ENCODE data around the gene KRTAP2-3.
"Not testable (repeated sequence)": the region's sequence is repeated elsewhere in the genome, so short reads cannot be mapped to it uniquely, and the experiment has no call there.

The KRTAP2-3 gene

GRCh38 chr17:41067281-41067680 lies 7.4 kb upstream of the KRTAP2-3 start:
- Histone ChIP-seq H3K9me3 (ENCODE audit: control insufficient read depth in 5 of 5, low read length in 5 of 5) (no peaks in the 10 kb centered on the region), H3K27ac (ENCODE audit: low read depth, low read length) (no peak overlapping the region), H3K4me1 (ENCODE audit: control insufficient read depth in 5 of 5, insufficient read depth in 5 of 5, low read length in 5 of 5) (no peaks in the 10 kb centered on the region), H3K27me3 (ENCODE audit: control insufficient read depth in 5 of 5, insufficient read depth in 4 of 5, low read length in 5 of 5) (no peaks in the 10 kb centered on the region), H3K9ac (ENCODE audit: low read length in 5 of 5) (no peak overlapping the region), H3K36me3 (ENCODE audit: control insufficient read depth in 5 of 5, insufficient read depth in 5 of 5, low read length in 5 of 5) (no peaks in the 10 kb centered on the region), H3K4me3 (ENCODE audit: low read depth in 1 of 5, low read length in 5 of 5) (no peak overlapping the region)

- no peaks in the 10 kb centered on the region for H3K9me3 ChIP-seq (ENCODE audit: control insufficient read depth in 5 of 5, low read length in 5 of 5)
- no peaks in the 10 kb centered on the region for H3K36me3 ChIP-seq (ENCODE audit: control insufficient read depth in 5 of 5, insufficient read depth in 5 of 5, low read length in 5 of 5)
- H3K9ac ChIP-seq (ENCODE audit: low read length in 5 of 5): no peak within 1 kb of the TSS
- no peaks in the 10 kb centered on the region for H3K4me1 ChIP-seq (ENCODE audit: control insufficient read depth in 5 of 5, insufficient read depth in 5 of 5, low read length in 5 of 5)
- no peaks in the 10 kb centered on the region for H3K27me3 ChIP-seq (ENCODE audit: control insufficient read depth in 5 of 5, insufficient read depth in 4 of 5, low read length in 5 of 5)
- H3K4me3 ChIP-seq (ENCODE audit: low read depth in 1 of 5, low read length in 5 of 5): no peak within 1 kb of the TSS
- H3K27ac ChIP-seq (ENCODE audit: low read depth, low read length): no peak within 1 kb of the TSS
Observed at GRCh38 chr17:41065829-41066624, 6.1 kb upstream of the KRTAP2-3 start, which contains the start of gene KRTAP2-4. KRTAP2-4 (minus strand) TSS chr17:41065879; CDS start chr17:41065845, 34 bp downstream.

- H3K4me1 ChIP-seq (ENCODE audit: control insufficient read depth in 5 of 5, insufficient read depth in 5 of 5, low read length in 5 of 5); H3K9me3 ChIP-seq (ENCODE audit: control insufficient read depth in 5 of 5, low read length in 5 of 5); H3K36me3 ChIP-seq (ENCODE audit: control insufficient read depth in 5 of 5, insufficient read depth in 5 of 5, low read length in 5 of 5); H3K27ac ChIP-seq (ENCODE audit: low read depth, low read length); H3K9ac ChIP-seq (ENCODE audit: low read length in 5 of 5); H3K27me3 ChIP-seq (ENCODE audit: control insufficient read depth in 5 of 5, insufficient read depth in 4 of 5, low read length in 5 of 5); H3K4me3 ChIP-seq (ENCODE audit: low read depth in 1 of 5, low read length in 5 of 5): not testable (repeated sequence)
Observed at GRCh38 chr17:41065016-41065689, 5.2 kb upstream of the KRTAP2-3 start.

DNA sequence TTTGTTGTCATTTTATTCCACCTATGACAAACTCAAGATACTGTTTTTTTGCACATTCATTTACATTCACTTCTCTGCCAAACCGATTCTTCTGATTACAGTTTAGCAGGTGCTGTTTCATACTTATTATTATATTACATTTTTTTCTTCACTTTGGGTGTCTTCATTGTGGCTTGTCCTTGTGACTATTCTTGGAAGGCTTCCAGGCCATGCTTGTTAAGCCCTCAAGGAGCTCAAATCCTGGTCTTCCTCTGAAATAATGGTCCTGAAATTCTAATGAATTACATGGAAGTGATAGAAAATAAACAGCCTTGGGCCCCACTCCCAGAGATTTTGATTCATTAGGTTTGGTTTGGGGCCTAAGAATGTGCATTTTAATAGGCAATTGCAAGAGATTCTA lies 4.4 kb upstream of the KRTAP2-3 start:
- Histone ChIP-seq H3K27ac (ENCODE audit: low read depth, low read length) (no peak overlapping the region), H3K9me3 (ENCODE audit: control insufficient read depth in 5 of 5, low read length in 5 of 5) (no peaks in the 10 kb centered on the region), H3K36me3 (ENCODE audit: control insufficient read depth in 5 of 5, insufficient read depth in 5 of 5, low read length in 5 of 5) (no peaks in the 10 kb centered on the region), H3K9ac (ENCODE audit: low read length in 5 of 5) (no peak overlapping the region), H3K4me1 (ENCODE audit: control insufficient read depth in 5 of 5, insufficient read depth in 5 of 5, low read length in 5 of 5) (no peaks in the 10 kb centered on the region), H3K4me3 (ENCODE audit: low read depth in 1 of 5, low read length in 5 of 5) (no peak overlapping the region), H3K27me3 (ENCODE audit: control insufficient read depth in 5 of 5, insufficient read depth in 4 of 5, low read length in 5 of 5) (peaks cover 0 to 5% (median 0%) of the 10 kb centered on the region in 5 donors)

GRCh38 chr17:41063449-41063848 lies 3.5 kb upstream of the KRTAP2-3 start:
- H3K27ac ChIP-seq (ENCODE audit: low read depth, low read length): no peak overlapping the region
- no peaks in the 10 kb centered on the region for H3K36me3 ChIP-seq (ENCODE audit: control insufficient read depth in 5 of 5, insufficient read depth in 5 of 5, low read length in 5 of 5)
- no peaks in the 10 kb centered on the region for H3K4me1 ChIP-seq (ENCODE audit: control insufficient read depth in 5 of 5, insufficient read depth in 5 of 5, low read length in 5 of 5)
- peaks cover 0 to 5% (median 0%) of the 10 kb centered on the region in 5 donors for H3K27me3 ChIP-seq (ENCODE audit: control insufficient read depth in 5 of 5, insufficient read depth in 4 of 5, low read length in 5 of 5)
- H3K9me3 ChIP-seq (ENCODE audit: control insufficient read depth in 5 of 5, low read length in 5 of 5): no peaks in the 10 kb centered on the region
- no peak overlapping the region for H3K9ac ChIP-seq (ENCODE audit: low read length in 5 of 5)
- H3K4me3 ChIP-seq (ENCODE audit: low read depth in 1 of 5, low read length in 5 of 5): no peak overlapping the region

GRCh38 chr17:41061964-41062363 lies 2.0 kb upstream of the KRTAP2-3 start:
- Histone ChIP-seq H3K36me3 (ENCODE audit: control insufficient read depth in 5 of 5, insufficient read depth in 5 of 5, low read length in 5 of 5) (no peaks in the 10 kb centered on the region), H3K9ac (ENCODE audit: low read length in 5 of 5) (no peak overlapping the region), H3K9me3 (ENCODE audit: control insufficient read depth in 5 of 5, low read length in 5 of 5) (peaks cover 0 to 4% (median 3%) of the 10 kb centered on the region in 5 donors), H3K27ac (ENCODE audit: low read depth, low read length) (no peak overlapping the region), H3K4me1 (ENCODE audit: control insufficient read depth in 5 of 5, insufficient read depth in 5 of 5, low read length in 5 of 5) (no peaks in the 10 kb centered on the region), H3K4me3 (ENCODE audit: low read depth in 1 of 5, low read length in 5 of 5) (no peak overlapping the region), H3K27me3 (ENCODE audit: control insufficient read depth in 5 of 5, insufficient read depth in 4 of 5, low read length in 5 of 5) (peaks cover 0 to 5% (median 0%) of the 10 kb centered on the region in 5 donors)

GRCh38 chr17:41059276-41060051 lies 450 bp downstream of the KRTAP2-3 start:
- H3K9ac ChIP-seq (ENCODE audit: low read length in 5 of 5); H3K4me3 ChIP-seq (ENCODE audit: low read depth in 1 of 5, low read length in 5 of 5); H3K4me1 ChIP-seq (ENCODE audit: control insufficient read depth in 5 of 5, insufficient read depth in 5 of 5, low read length in 5 of 5); H3K27ac ChIP-seq (ENCODE audit: low read depth, low read length); H3K9me3 ChIP-seq (ENCODE audit: control insufficient read depth in 5 of 5, low read length in 5 of 5); H3K27me3 ChIP-seq (ENCODE audit: control insufficient read depth in 5 of 5, insufficient read depth in 4 of 5, low read length in 5 of 5); H3K36me3 ChIP-seq (ENCODE audit: control insufficient read depth in 5 of 5, insufficient read depth in 5 of 5, low read length in 5 of 5): not testable (repeated sequence)

DNA sequence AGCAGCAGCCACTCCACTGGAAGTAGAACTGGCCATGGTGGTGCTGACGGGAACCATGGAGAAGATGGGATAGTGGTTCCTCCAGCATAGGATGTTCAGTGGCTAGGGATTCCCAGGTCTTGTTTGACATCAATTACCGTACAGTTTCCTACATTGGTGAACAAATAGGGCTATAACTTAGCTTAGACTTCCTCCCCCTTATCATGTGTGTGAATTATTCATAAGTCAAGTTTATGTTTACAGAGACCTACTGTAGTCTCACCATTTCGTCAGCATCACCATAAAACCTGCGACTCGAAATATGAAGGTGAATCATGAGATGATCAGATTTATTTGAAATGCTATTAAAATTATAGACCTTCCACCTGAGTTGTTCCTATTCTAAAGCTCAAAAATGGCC lies 1.2 kb downstream of the KRTAP2-3 start:
- H3K27ac ChIP-seq (ENCODE audit: low read depth, low read length): no peak overlapping the region
- no peaks in the 10 kb centered on the region for H3K4me1 ChIP-seq (ENCODE audit: control insufficient read depth in 5 of 5, insufficient read depth in 5 of 5, low read length in 5 of 5)

DNA sequence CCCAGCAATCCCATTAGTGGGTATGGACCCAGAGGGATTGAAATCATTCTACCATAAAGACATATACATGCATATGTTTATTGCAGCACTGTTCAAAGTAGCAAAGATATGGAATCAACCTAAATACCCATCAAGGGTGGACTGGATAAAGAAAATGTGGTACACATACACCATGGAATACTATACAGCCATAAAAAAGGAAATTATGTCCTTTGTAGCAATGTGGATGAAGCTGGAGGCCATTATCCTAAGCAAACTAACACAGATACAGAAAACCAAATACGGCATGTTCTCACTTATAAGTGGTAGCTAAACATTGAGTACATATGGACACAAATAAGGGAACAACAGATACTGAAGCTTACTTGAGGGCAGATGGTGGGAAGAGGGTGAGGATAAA lies 2.4 kb downstream of the KRTAP2-3 start:
- peaks cover 0 to 4% (median 3%) of the 10 kb centered on the region in 5 donors for H3K9me3 ChIP-seq (ENCODE audit: control insufficient read depth in 5 of 5, low read length in 5 of 5)
- H3K27me3 ChIP-seq (ENCODE audit: control insufficient read depth in 5 of 5, insufficient read depth in 4 of 5, low read length in 5 of 5): peaks cover 0 to 7% (median 4%) of the 10 kb centered on the region in 5 donors
- no peaks in the 10 kb centered on the region for H3K36me3 ChIP-seq (ENCODE audit: control insufficient read depth in 5 of 5, insufficient read depth in 5 of 5, low read length in 5 of 5)
- no peak overlapping the region for H3K9ac ChIP-seq (ENCODE audit: low read length in 5 of 5)
- H3K4me1 ChIP-seq (ENCODE audit: control insufficient read depth in 5 of 5, insufficient read depth in 5 of 5, low read length in 5 of 5): no peaks in the 10 kb centered on the region
- no peak overlapping the region for H3K27ac ChIP-seq (ENCODE audit: low read depth, low read length)
- H3K4me3 ChIP-seq (ENCODE audit: low read depth in 1 of 5, low read length in 5 of 5): no peak overlapping the region

More for the DNA sequence above, 1.2 kb downstream of the KRTAP2-3 start:
- Histone ChIP-seq H3K27me3 (ENCODE audit: control insufficient read depth in 5 of 5, insufficient read depth in 4 of 5, low read length in 5 of 5) (peaks cover 0 to 7% (median 4%) of the 10 kb centered on the region in 5 donors), H3K4me3 (ENCODE audit: low read depth in 1 of 5, low read length in 5 of 5) (no peak overlapping the region), H3K9me3 (ENCODE audit: control insufficient read depth in 5 of 5, low read length in 5 of 5) (peaks cover 0 to 4% (median 3%) of the 10 kb centered on the region in 5 donors), H3K9ac (ENCODE audit: low read length in 5 of 5) (no peak overlapping the region), H3K36me3 (ENCODE audit: control insufficient read depth in 5 of 5, insufficient read depth in 5 of 5, low read length in 5 of 5) (no peaks in the 10 kb centered on the region)

DNA sequence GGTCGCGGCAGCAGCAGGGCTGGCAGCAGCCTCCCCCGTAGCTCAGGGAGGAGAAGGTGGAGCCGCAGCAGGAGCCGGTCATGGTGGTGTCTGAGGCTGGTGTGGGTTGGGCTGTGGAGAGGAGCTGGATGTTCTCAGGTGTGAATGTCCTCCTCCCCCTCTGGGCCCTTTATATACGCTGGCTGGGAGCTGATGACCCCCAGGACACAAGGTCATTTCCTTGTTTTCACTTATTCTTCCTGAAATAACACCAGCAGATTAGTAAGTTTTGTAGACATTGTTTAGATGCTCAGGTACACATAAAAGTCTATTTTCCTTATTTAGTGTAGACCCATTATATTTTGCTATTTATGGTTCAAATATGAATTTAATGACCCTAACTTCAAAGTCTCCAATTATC lies 4.8 kb downstream of the KRTAP2-3 start, which contains the start of gene KRTAP2-2:
TSS of gene KRTAP2-2 (minus strand) at position 101 of the 400 bp plus-strand sequence. CDS start at position 82, 19 bp downstream.
- H3K4me3 ChIP-seq (ENCODE audit: low read depth in 1 of 5, low read length in 5 of 5); H3K9me3 ChIP-seq (ENCODE audit: control insufficient read depth in 5 of 5, low read length in 5 of 5); H3K27me3 ChIP-seq (ENCODE audit: control insufficient read depth in 5 of 5, insufficient read depth in 4 of 5, low read length in 5 of 5); H3K27ac ChIP-seq (ENCODE audit: low read depth, low read length); H3K9ac ChIP-seq (ENCODE audit: low read length in 5 of 5); H3K4me1 ChIP-seq (ENCODE audit: control insufficient read depth in 5 of 5, insufficient read depth in 5 of 5, low read length in 5 of 5); H3K36me3 ChIP-seq (ENCODE audit: control insufficient read depth in 5 of 5, insufficient read depth in 5 of 5, low read length in 5 of 5): not testable (repeated sequence)
